ENCODE data around the gene PSMF1. TPM values are rescaled to one million over a fixed set of nuclear protein-coding genes. Genes with fewer than 3 reads are reported as not detected.

The PSMF1 gene
- total and polyA plus RNA-seq, 2 of the 4 experiments (the other 2 are of a cell fraction) = 93.6 to 109 TPM

DNA sequence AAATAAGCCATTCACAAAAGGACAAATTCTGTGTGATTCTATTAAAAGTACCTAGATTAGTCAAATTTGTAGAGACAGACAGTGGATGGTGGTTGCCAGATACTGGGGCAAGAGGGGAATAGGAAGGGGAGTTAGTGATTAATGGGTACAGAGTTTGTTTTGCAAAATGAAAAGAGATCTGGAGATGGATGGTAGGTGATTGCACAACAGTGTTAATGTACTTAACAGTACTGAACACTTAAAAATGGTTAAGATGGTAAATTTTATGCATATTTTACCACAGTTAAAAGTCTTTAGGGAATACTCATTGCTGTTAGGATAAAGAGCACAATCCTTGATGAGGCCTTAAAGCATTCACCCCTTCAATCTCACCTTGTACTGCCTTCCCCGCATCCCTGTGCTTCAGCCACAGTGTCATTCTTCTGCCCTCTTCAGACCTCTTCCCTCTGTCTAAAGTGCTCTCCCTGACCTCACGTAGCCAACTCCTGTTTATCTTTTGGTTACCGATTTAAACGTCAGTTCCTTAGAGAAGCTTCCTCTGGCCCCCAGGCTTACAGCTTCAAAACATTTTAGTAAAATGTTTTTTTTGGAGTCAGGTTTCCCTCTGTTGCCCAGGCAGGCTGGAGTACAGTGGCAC is 11.8 kb downstream of the PSMF1 start:
- peaks cover 45% of the 10 kb centered on the region for H3K36me3 ChIP-seq (ENCODE audit: control insufficient read depth, insufficient read depth, low read length)
- H2AK5ac ChIP-seq (ENCODE audit: low read depth, low read length) = no peak overlapping the region
- no peak overlapping the region for H3K4me3 ChIP-seq (ENCODE audit: insufficient read depth, low read depth, low read length)
- intact Hi-C loops (cut with micrococcal nuclease) (no loop called here), dilution Hi-C loops (cut with HindIII; ENCODE audit: low sequenced_read_pairs, unreplicated experiment) (no loop called here), in situ Hi-C loops (cut with MboI; ENCODE audit: low sequenced_read_pairs) (no loop called here)
- H2AFZ ChIP-seq (replicated peaks; ENCODE audit: low read length, poor library complexity) = no peak overlapping the region
- H3K4me1 ChIP-seq (ENCODE audit: control insufficient read depth, insufficient read depth, low read length) = no peaks in the 10 kb centered on the region
- peaks cover 8% of the 10 kb centered on the region; the same call in 1 of the 2 replicates for H3K9me1 ChIP-seq (ENCODE audit: insufficient read depth, low read length)
- no peak overlapping the region for H2BK5ac ChIP-seq (ENCODE audit: low read depth, low read length, poor library complexity, severe bottlenecking)
- H3K14ac ChIP-seq (replicated peaks; ENCODE audit: low read depth, low read length) = no peak overlapping the region
- no peak overlapping the region for H2AK9ac ChIP-seq (replicated peaks; ENCODE audit: low read depth, low read length, poor library complexity)
- no peak for TF ChIP-seq CHD1 (IDR thresholded peaks at IDR 0.05; ENCODE audit: low read depth, low read length)
- peak; percentile 53 for TF ChIP-seq CEBPB (IDR thresholded peaks at IDR 0.05; ENCODE audit: low read depth, low read length)
- H3K9ac ChIP-seq (ENCODE audit: low read depth, low read length) = no peak overlapping the region
- POLR2A ChIA-PET (ENCODE audit: unreplicated experiment) = no interaction called here
- no peak overlapping the region for H2BK120ac ChIP-seq (ENCODE audit: low read depth, low read length)
- H3K18ac ChIP-seq (ENCODE audit: low read depth, low read length) = no peak overlapping the region
- H4K5ac ChIP-seq (ENCODE audit: low read depth, low read length) = no peak overlapping the region
- H3K27me3 ChIP-seq (ENCODE audit: control insufficient read depth, insufficient read depth, low read length) = no peaks in the 10 kb centered on the region
- CTCF ChIA-PET = interaction anchor here (0.5 kb wide), 1 partner anchor 63 kb away, joined by 3 read pairs; no protein-coding TSS in a partner anchor
- no peak overlapping the region for H4K8ac ChIP-seq (ENCODE audit: low read depth in 2 of 2, low read length in 2 of 2)
- H2BK20ac ChIP-seq (ENCODE audit: low read depth, low read length) = no peak overlapping the region
- BruUV-seq (replicated peaks) = no TSS peak
- H3K23ac ChIP-seq (ENCODE audit: low read depth, low read length) = no peak overlapping the region
- no peak overlapping the region for H3K56ac ChIP-seq (ENCODE audit: extremely low read depth, insufficient read depth, low read length)
- 83% methylated on average over 1 of the region's 4 CpGs; no CpG with 5 or more reads in 1 of the 2 experiments for WGBS, 2 experiments (ENCODE audit: extremely low coverage in 2 of 2, insufficient read length in 1 of 2)
- no peak overlapping the region for H2BK15ac ChIP-seq (ENCODE audit: low read depth, low read length)
- no peaks in the 10 kb centered on the region for H3K9me3 ChIP-seq (ENCODE audit: control insufficient read depth, insufficient read depth, low read length)
- H3K27ac ChIP-seq (ENCODE audit: insufficient read depth, low read length) = no peak overlapping the region
- ATAC-seq (ENCODE audit: low read depth) = no peak
- no peak overlapping the region for H4K91ac ChIP-seq (ENCODE audit: insufficient read depth, low read depth, low read length)
- no peak overlapping the region for H3K4me2 ChIP-seq (ENCODE audit: low read depth, low read length)
- peaks cover 8% of the 10 kb centered on the region for H4K20me1 ChIP-seq (ENCODE audit: insufficient read depth, low read length)
- no peak overlapping the region for H3K4ac ChIP-seq (ENCODE audit: low read depth, low read length)
- DNase-seq = no peak
- peaks cover 21 to 32% of the 10 kb centered on the region in 2 experiments; a peak in 3 of 4 replicates for H3K79me1 ChIP-seq (ENCODE audit: low read depth in 1 of 2, low read length in 2 of 2)

Measured in IMR-90 (cell line).